HG02623 (cell line): ENCODE measurements around the gene CCDC116.
"Not testable (repeated sequence)": the region's sequence is repeated elsewhere in the genome, so short reads cannot be mapped to it uniquely, and the experiment has no call there.

Experiments used
- ATAC-seq: cut with Tn5 transposase; IDR thresholded peaks from one replicate; pipeline ENCODE4 v1.9.1; 2021; ENCODE audit warnings: moderate library complexity; ENCODE audit not compliant: unreplicated experiment

The CCDC116 gene

DNA sequence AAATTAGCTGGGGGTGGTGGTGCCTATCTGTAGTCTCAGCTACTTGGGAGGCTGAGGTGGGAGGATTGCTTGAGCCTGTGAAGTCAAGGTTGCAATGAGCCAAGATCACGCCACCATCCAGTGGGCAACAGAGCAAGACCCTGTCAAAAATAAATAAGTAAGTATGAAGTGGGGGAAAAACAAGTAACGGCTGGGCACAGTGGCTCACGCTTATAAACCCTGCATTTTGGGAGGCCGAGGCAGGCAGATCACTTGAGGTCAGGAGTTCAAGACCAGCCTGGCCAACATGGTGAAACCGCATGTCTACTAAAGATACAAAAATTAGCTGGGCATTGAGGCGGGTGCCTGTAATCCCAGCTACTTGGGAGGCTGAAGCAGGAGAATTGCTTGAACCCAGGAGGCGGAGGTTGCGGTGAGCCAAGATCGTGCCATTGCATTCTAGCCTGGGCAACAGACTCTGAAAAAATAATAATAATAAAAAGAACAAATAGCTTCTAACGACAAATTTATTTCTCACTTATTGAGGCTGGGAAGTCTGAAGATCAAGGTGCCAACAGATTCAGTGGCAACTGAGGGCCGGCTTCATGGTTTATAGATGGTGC, 22.9 kb upstream of the CCDC116 start:
- not testable (repeated sequence) for ATAC-seq

DNA sequence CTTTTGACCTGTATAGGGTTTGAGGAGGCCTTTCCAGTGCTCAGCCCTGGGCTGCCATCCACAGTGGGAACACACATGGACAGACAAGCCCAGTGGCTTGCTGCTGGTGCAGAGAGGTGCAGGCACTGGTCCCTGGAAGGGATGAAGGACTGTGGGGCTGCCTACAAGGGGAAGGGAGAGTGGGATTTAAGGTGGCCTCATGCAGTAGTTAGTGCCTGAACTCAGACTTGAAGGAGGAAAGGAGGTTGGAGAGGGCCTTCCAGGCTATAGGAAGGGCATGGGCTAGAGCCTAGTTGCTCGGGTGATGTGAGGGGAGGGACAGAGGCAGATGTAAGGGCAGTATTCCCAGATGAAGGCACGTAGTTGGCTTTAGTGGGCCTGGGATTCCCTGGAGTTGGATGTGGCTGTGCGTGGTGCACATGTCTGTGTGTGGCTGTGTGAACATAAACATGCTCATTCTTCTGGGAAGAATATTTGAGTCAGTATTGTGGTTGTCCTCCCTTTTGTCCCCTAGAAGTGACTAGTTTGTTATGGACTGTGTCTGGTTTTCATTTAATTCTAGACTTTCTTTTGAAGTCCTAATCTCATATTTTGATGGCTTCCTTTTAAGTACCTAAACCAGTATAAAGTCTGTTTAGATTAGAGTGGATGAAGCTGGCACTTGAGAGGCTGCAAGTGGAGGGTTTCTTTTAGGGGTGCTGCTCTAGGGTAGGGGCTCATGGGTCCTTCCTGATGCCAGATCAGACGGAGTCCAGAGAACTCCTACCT, 21.2 kb upstream of the CCDC116 start:
- no peak for ATAC-seq

DNA sequence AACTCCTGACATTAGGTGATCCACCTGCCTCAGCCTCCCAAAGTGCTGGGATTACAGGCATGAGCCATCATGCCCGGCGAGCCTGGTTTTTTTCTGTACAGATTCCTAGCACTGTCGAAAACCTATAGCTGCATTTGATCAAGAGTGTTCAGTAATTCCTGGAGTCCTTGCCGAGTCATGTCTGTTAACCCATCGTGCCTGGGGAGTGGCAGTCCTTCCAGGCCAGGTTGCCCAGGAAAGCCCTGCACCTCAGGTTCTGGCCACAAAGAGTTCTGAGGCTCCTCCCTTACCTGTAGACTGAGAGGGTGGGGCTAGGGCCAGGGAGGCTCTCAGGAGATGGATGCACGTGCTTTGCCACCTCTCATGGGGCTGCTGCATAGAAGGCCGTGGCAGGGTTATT, 19.7 kb upstream of the CCDC116 start:
- ATAC-seq = no peak

DNA sequence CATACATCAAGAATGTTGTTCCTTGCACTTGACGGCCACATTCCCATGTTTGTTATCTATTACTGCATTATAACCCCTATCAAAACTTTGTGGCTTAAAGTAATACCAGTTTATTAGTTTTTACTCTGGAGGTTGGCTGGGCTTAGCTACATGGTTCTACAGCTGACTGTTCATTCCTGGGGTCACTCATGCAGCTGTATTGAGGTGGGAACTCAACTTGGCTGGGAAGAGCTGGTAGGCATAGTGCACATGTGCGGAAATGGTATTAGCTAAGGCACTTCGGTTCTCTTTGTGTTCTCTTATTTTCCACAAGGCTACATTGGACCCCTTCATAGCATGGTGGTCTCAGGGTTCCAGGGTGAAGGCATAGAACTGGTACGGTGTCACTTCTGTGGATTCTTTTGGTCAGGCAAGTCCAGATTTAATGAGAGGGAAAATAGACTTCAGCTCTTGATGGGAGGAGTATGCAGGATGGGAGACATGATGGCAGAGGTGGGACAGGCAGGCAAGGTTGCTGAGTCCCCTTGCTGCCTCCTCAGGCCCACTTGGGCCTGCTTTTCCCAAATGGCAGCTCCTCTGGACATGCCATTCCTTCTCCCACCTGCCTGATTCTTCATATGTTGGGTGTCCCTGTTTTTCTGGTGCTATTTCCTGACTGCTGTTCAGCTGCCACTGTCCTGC, 18.9 kb upstream of the CCDC116 start:
- no peak for ATAC-seq

GRCh38 chr22:21615731-21616130, 16.8 kb upstream of the CCDC116 start:
- ATAC-seq = no peak

GRCh38 chr22:21617337-21617736, 15.2 kb upstream of the CCDC116 start:
- not testable (repeated sequence) for ATAC-seq

- no peak for ATAC-seq
These were observed 11.5 kb upstream of the CCDC116 start for GRCh38 chr22:21621025-21621424.

GRCh38 chr22:21622011-21622918, 10.3 kb upstream of the CCDC116 start:
- ATAC-seq = no peak

GRCh38 chr22:21622919-21623647, 9.5 kb upstream of the CCDC116 start:
- ATAC-seq = no peak

- ATAC-seq = no peak
These were observed 9.0 kb upstream of the CCDC116 start for GRCh38 chr22:21623648-21623970.

- ATAC-seq = no peak
These were observed 8.3 kb upstream of the CCDC116 start for GRCh38 chr22:21624120-21624879.

DNA sequence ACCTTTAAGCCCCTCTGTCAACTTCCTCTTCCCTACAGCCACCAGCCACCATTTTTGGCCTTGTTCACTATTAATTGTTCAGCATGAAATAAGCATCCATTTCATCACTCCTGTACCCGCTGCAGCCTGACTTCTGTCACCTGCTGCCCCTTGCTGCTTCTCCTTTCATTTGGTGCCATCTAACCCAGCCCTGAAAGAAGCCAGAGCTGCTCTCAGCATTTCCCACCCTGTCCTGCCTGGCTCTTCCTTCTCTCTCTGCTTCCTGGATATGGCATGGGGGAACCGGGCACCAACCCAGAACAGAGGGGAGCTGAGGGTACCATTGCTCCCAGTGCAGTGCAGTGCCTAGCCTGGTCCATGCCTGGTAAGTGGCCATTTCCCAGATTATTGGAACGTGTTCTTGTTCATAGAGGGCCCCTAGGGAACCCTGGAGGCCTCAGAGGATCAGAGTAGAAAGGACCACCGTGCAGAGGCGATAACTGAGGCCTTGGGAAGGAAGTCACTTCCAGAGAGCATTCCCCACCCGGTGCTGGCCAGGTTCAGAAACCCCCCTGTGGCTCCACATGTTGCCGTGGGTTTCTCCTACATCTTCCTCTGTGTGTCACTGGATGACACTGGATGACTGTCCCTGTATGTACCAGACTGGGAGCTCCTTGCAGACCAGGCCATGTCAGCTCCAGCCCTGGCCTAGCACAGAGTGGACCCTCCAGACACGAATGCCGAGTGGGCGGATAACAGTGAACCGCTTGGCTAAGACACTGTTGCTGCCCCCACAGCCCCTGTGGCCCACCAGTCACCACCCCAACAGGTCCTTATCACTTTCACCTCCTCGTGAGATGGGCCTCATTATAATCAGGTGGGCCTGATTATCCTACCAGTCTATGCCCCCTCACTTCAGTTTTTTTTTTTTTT, 7.4 kb upstream of the CCDC116 start:
- no peak for ATAC-seq

- ATAC-seq = no peak
These were observed 6.4 kb upstream of the CCDC116 start for GRCh38 chr22:21626073-21626734.

DNA sequence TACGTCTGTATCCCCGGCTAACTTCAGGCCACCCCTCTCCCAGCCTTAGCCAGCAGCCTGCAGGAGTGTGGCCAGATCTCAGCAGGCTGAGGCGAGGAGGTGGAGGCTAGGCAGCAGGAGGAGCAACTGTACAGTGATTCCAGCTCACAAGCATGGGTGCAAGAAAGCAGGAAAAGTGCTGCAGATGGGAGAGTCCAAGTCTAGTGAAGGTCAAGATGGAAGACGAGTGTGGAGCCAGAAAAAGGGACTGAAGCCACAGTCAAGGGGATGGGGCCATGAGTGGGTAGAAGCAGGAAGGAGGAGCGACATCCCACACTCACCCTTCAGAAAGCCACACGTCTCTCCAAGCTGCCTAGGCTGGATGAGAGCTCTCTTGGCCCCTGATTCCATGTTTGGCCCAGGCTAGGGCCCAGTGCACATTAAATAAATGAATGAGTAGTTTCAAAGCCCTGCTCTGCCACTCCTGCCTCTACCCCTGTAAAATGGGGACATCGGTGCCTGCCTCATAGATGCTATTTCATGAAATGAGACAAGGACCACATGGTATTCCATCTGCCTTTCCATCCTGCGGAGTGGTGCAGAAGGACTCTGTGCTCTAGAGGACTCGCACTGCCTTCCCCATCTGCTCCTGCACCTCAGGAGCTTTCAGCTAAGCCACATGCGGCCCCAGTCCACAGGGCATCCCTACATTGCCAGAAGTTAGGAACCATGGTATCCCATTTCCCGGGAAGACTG, 5.7 kb upstream of the CCDC116 start:
- no peak for ATAC-seq

DNA sequence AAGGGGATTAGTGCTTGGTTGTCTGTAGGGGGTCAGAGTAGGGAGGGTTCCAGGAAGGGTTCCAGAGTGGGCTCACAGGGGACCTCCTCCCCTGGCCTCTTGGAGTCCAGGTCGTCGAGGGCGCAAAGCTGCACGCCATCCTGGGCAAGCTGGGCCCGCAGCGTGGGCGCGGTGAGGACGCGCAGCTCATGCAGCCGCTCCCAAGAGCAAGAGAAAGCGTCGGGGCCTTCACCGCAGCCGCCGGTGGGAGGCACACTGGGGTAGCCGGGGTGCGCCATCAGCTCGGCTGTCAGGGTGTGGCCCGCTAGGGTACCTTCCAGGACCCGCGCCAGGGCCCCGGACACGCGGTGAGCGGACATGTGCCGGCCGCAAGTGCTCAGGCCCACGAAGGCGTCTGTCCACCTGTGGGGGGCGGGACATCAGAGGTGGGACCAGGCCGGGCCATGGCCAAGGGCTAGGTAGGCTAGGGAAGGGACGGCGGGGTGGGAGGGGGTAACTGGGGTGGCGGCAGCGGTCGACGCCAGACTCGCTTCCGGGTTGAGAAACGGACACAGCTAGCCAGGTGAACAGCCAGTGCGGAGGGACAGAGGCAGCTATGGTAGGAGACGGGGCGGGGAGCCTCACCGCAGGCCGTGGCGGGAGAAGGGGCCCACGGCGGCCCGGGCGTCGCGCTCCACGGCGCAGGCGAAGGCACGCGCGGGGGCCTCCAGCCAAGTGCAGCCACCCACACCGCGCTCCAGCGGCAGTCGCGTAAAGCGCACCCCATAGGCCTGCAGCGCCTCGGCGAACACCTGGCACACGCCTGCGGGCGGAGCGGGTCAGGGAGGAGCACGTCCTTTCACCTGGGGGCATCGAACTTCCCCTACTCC, 3.9 kb upstream of the CCDC116 start:
- ATAC-seq = no peak

DNA sequence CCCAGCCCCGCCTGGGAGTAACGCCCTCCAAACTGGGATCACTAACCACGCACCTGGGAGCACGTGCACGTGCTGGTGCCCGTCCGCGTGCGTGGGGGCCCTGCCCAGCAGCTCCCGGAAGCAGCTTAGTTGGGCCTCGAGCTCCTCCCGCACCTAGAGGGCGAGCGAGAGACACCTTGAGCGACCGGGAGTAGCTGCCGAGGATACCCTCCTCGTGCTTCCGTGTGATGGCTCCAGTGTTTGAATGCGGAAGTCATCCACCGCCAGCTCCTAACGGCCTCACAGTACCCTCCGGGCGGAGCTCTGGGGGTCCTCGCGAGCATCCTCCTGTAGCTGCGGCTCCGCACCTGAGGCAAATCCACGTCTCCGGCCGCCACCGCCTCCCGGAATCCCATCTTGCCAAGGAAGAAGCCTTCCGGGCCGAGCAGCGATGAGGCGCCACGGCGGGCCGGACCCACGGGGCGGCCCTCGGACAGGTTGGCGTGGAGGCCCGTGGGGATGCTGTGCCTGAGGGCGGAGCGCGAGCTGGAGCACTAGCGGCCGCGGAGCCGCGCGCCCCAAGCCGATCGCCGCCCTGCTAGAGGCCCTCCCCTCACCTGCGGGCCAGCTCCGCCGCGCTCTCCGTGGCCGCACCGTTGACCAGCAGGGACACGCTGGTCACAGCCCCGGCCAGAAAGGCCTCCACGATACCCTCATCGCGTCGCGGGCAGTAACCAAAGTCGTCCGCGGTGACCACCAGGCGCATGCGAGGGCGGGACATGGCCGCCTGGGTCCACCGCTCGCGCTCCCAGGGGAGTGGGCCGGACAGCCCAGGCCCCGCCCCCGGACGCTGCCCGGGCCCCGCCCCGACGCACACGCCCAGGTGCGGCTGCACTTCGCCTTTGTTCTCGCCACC, 3.1 kb upstream of the CCDC116 start, which contains the start of gene YDJC:
TSS of gene YDJC (minus strand) at position 768 of the 895 bp plus-strand sequence. CDS start at position 760, 8 bp downstream.
- peak; percentile 75 for ATAC-seq
